HFFc6 (cell line): ENCODE data around the gene KMT2C. TPM values are rescaled to one million over a fixed set of nuclear protein-coding genes. Genes with fewer than 3 reads are reported as not detected.
A peak's percentile ranks its signal among the peaks of the same experiment; 100 is the strongest.

Experiments
- DNase-seq: peaks from one replicate; pipeline ENCODE4 v3.0.0-alpha.2; 2018
- H3K27ac Mint-ChIP-seq: 2 replicates; pipeline ENCODE4 v1.8.0; 2020; ENCODE audit warnings: mild to moderate bottlenecking, mixed read lengths
- H3K27me3 Mint-ChIP-seq: 2 replicates; pipeline ENCODE4 v1.8.0; 2021; ENCODE audit warnings: mild to moderate bottlenecking, moderate library complexity, mixed read lengths; ENCODE audit not compliant: insufficient read depth
- H3K36me3 Mint-ChIP-seq: 2 replicates; pipeline ENCODE4 v1.8.0; 2021; ENCODE audit warnings: low read depth, mixed read lengths
- H3K4me1 Mint-ChIP-seq: 2 replicates; pipeline ENCODE4 v1.8.0; 2020; ENCODE audit warnings: low read depth, mixed read lengths
- H3K4me3 Mint-ChIP-seq: 2 replicates; pipeline ENCODE4 v1.8.0; 2020; ENCODE audit warnings: mild to moderate bottlenecking, moderate library complexity, mixed read lengths
- H3K9me3 Mint-ChIP-seq: 2 replicates; pipeline ENCODE4 v1.8.0; 2020; ENCODE audit warnings: mild to moderate bottlenecking, mixed read lengths
- CTCF ChIP-seq: fragments of 200-600 bp; sonication (generic); IDR thresholded peaks from 2 replicates; pipeline ENCODE4 v1.5.0; 2021; ENCODE audit warnings: antibody characterized with exemption, mild to moderate bottlenecking
- total RNA-seq, 6 experiments: library from RNA; stranded (reverse); fragmentation: NEBNext Ultra II Directional; extraction: Animal tissue kit (Norgen Biotek cat#: 25700); gene quantifications; 2 replicates in 1 of 6; 3 replicates in 5 of 6; pipeline ENCODE4 v1.2.3, GENCODE V29; 2021

Gene KMT2C
- total RNA-seq, 6 experiments from 2014 or later: 23.5 to 30.8 (median 26.0) TPM

- H3K27me3 Mint-ChIP-seq: peaks cover 5% of the 10 kb centered on the region; the same call in 1 of the 2 replicates
- peak; percentile 7 for DNase-seq
- H3K27ac Mint-ChIP-seq: peak overlapping the region; percentile 57
- H3K4me1 Mint-ChIP-seq: peaks cover 20% of the 10 kb centered on the region
- peaks cover 18% of the 10 kb centered on the region for H3K36me3 Mint-ChIP-seq
- TF ChIP-seq CTCF: no peak
- H3K4me3 Mint-ChIP-seq: no peak overlapping the region
- H3K9me3 Mint-ChIP-seq: no peaks in the 10 kb centered on the region
These were observed 105.0 kb downstream of the KMT2C start for GRCh38 chr7:152330827-152331226.

GRCh38 chr7:152329469-152329868, 106.3 kb downstream of the KMT2C start:
- Mint-ChIP-seq H3K9me3 (no peaks in the 10 kb centered on the region), H3K36me3 (peaks cover 18% of the 10 kb centered on the region), H3K4me3 (no peak overlapping the region), H3K4me1 (peaks cover 18% of the 10 kb centered on the region), H3K27me3 (peaks cover 5% of the 10 kb centered on the region; the same call in 1 of the 2 replicates), H3K27ac (no peak overlapping the region)
- DNase-seq: no peak
- no peak for TF ChIP-seq CTCF

- Mint-ChIP-seq H3K27me3 (peaks cover 5% of the 10 kb centered on the region; the same call in 1 of the 2 replicates), H3K4me1 (peaks cover 17% of the 10 kb centered on the region), H3K27ac (no peak overlapping the region), H3K4me3 (no peak overlapping the region), H3K9me3 (no peaks in the 10 kb centered on the region), H3K36me3 (peaks cover 19% of the 10 kb centered on the region)
- no peak for DNase-seq
- no peak for TF ChIP-seq CTCF
These were observed 107.6 kb downstream of the KMT2C start for GRCh38 chr7:152328234-152328633.

GRCh38 chr7:152315845-152316244, 120.0 kb downstream of the KMT2C start:
- no peaks in the 10 kb centered on the region for H3K9me3 Mint-ChIP-seq
- H3K27ac Mint-ChIP-seq: no peak overlapping the region
- no peak for DNase-seq
- H3K4me1 Mint-ChIP-seq: peaks cover 17% of the 10 kb centered on the region
- H3K36me3 Mint-ChIP-seq: peaks cover 9% of the 10 kb centered on the region
- no peak for TF ChIP-seq CTCF
- H3K27me3 Mint-ChIP-seq: no peaks in the 10 kb centered on the region
- no peak overlapping the region for H3K4me3 Mint-ChIP-seq

GRCh38 chr7:152313831-152314604, 121.8 kb downstream of the KMT2C start:
- Mint-ChIP-seq H3K4me1 (peaks cover 17% of the 10 kb centered on the region), H3K27ac (peak overlapping the region; percentile 47), H3K36me3 (no peaks in the 10 kb centered on the region), H3K4me3 (peak overlapping the region; percentile 31), H3K27me3 (no peaks in the 10 kb centered on the region), H3K9me3 (no peaks in the 10 kb centered on the region)
- peak; percentile 72 for DNase-seq
- TF ChIP-seq CTCF: no peak
